ENCODE results near the gene ITGB5. TPM values are rescaled to one million over a fixed set of nuclear protein-coding genes. Genes with fewer than 3 reads are reported as not detected.
"Not testable (repeated sequence)": the region's sequence is repeated elsewhere in the genome, so short reads cannot be mapped to it uniquely, and the experiment has no call there.

Gene ITGB5
- total RNA-seq, 1 donor from 2014 or later, result 141 TPM

- H3K36me3 ChIP-seq (ENCODE audit: control insufficient read depth, insufficient read depth, low read length), result no peaks in the 10 kb centered on the region
- TF ChIP-seq CTCF (IDR thresholded peaks at IDR 0.05; ENCODE audit: insufficient read depth, low read length, severe bottlenecking), result peak; percentile 96
- peak; percentile 60 for DNase-seq (ENCODE audit: low read depth)
- no peak overlapping the region for H3K4me3 ChIP-seq (ENCODE audit: low read depth, low read length)
- no peaks in the 10 kb centered on the region for H3K27me3 ChIP-seq (ENCODE audit: control insufficient read depth, insufficient read depth, low read length)
- FAIRE-seq, result peak; percentile 66
Observed at GRCh38 chr3:124761250-124761796, 125.8 kb downstream of the ITGB5 start.

GRCh38 chr3:124760601-124761000 is 126.6 kb downstream of the ITGB5 start:
- DNase-seq (ENCODE audit: low read depth), result peak; percentile 30
- FAIRE-seq, result no peak
- no peaks in the 10 kb centered on the region for H3K36me3 ChIP-seq (ENCODE audit: control insufficient read depth, insufficient read depth, low read length)
- H3K27me3 ChIP-seq (ENCODE audit: control insufficient read depth, insufficient read depth, low read length), result no peaks in the 10 kb centered on the region
- no peak overlapping the region for H3K4me3 ChIP-seq (ENCODE audit: low read depth, low read length)
- no peak for TF ChIP-seq CTCF (IDR thresholded peaks at IDR 0.05; ENCODE audit: insufficient read depth, low read length, severe bottlenecking)

GRCh38 chr3:124759666-124760401 is 127.3 kb downstream of the ITGB5 start:
- no peaks in the 10 kb centered on the region for H3K36me3 ChIP-seq (ENCODE audit: control insufficient read depth, insufficient read depth, low read length)
- no peak overlapping the region for H3K4me3 ChIP-seq (ENCODE audit: low read depth, low read length)
- no peaks in the 10 kb centered on the region for H3K27me3 ChIP-seq (ENCODE audit: control insufficient read depth, insufficient read depth, low read length)
- FAIRE-seq (no peak), DNase-seq (ENCODE audit: low read depth) (no peak)
- TF ChIP-seq CTCF (IDR thresholded peaks at IDR 0.05; ENCODE audit: insufficient read depth, low read length, severe bottlenecking), result no peak

GRCh38 chr3:124758851-124759635 is 128.1 kb downstream of the ITGB5 start:
- Histone ChIP-seq H3K4me3 (ENCODE audit: low read depth, low read length) (no peak overlapping the region), H3K27me3 (ENCODE audit: control insufficient read depth, insufficient read depth, low read length) (no peaks in the 10 kb centered on the region), H3K36me3 (ENCODE audit: control insufficient read depth, insufficient read depth, low read length) (no peaks in the 10 kb centered on the region)
- TF ChIP-seq CTCF (IDR thresholded peaks at IDR 0.05; ENCODE audit: insufficient read depth, low read length, severe bottlenecking), result no peak
- DNase-seq (ENCODE audit: low read depth), result no peak
- FAIRE-seq, result no peak

GRCh38 chr3:124757926-124758325 is 129.2 kb downstream of the ITGB5 start:
- H3K27me3 ChIP-seq (ENCODE audit: control insufficient read depth, insufficient read depth, low read length); H3K36me3 ChIP-seq (ENCODE audit: control insufficient read depth, insufficient read depth, low read length); DNase-seq (ENCODE audit: low read depth); FAIRE-seq; H3K4me3 ChIP-seq (ENCODE audit: low read depth, low read length): not testable (repeated sequence)

- DNase-seq (ENCODE audit: low read depth) (no peak), FAIRE-seq (no peak)
- Histone ChIP-seq H3K4me3 (ENCODE audit: low read depth, low read length) (no peak overlapping the region), H3K36me3 (ENCODE audit: control insufficient read depth, insufficient read depth, low read length) (no peaks in the 10 kb centered on the region), H3K27me3 (ENCODE audit: control insufficient read depth, insufficient read depth, low read length) (no peaks in the 10 kb centered on the region)
- TF ChIP-seq CTCF (IDR thresholded peaks at IDR 0.05; ENCODE audit: insufficient read depth, low read length, severe bottlenecking), result no peak
Observed at GRCh38 chr3:124752051-124752450, 135.1 kb downstream of the ITGB5 start.

Data from bronchial epithelial cell (primary cell).